HEK293 (cell line): ENCODE data around the gene PCDHB4.
"Not testable (repeated sequence)": the region's sequence is repeated elsewhere in the genome, so short reads cannot be mapped to it uniquely, and the experiment has no call there.

Experiments
- MEIS1 ChIP-seq: sonication (generic); formaldehyde crosslinking; IDR thresholded peaks from 2 replicates; pipeline ENCODE4 v1.8.1; 2022; ENCODE audit warnings: missing genetic modification reagents, mild to moderate bottlenecking, borderline replicate concordance
- ZNF555 ChIP-seq: fragments of 450-650 bp; formaldehyde crosslinking; conservative IDR thresholded peaks from 2 replicates; pipeline ENCODE4 v1.5.1; 2017; ENCODE audit warnings: missing biosample characterization, mild to moderate bottlenecking, missing genetic modification characterization, inconsistent platforms
- ZNF561 ChIP-seq: fragments of 450-650 bp; IDR thresholded peaks from 2 replicates; pipeline ENCODE4 v1.5.1; 2018; ENCODE audit warnings: missing biosample characterization, missing genetic modification characterization, borderline replicate concordance
- ZNF654 ChIP-seq: fragments of 450-650 bp; formaldehyde crosslinking; IDR thresholded peaks from 2 replicates; pipeline ENCODE4 v1.5.1; 2016; ENCODE audit warnings: low read depth, missing biosample characterization, missing genetic modification characterization
- ZNF777 ChIP-seq: fragments of 450-650 bp; formaldehyde crosslinking; IDR thresholded peaks from 2 replicates; pipeline ENCODE4 v1.5.1; 2017; ENCODE audit warnings: missing biosample characterization, missing genetic modification characterization, borderline replicate concordance
- ZNF785 ChIP-seq: fragments of 450-650 bp; formaldehyde crosslinking; IDR thresholded peaks from 2 replicates; pipeline ENCODE4 v1.5.1; 2016; ENCODE audit warnings: missing biosample characterization, missing genetic modification characterization
- TF ChIP-seq, protein P1 (sequence below): fragments of 450-650 bp; formaldehyde crosslinking; IDR thresholded peaks from 2 replicates; pipeline ENCODE4 v1.5.1; 2016; ENCODE audit warnings: missing biosample characterization, missing genetic modification characterization
- TF ChIP-seq, protein P2 (sequence below): fragments of 450-650 bp; formaldehyde crosslinking; IDR thresholded peaks from 2 replicates; pipeline ENCODE4 v1.5.1; 2016; ENCODE audit warnings: missing biosample characterization, missing genetic modification characterization
- TF ChIP-seq, protein P3 (sequence below): fragments of 450-650 bp; formaldehyde crosslinking; IDR thresholded peaks from 2 replicates; pipeline ENCODE4 v1.5.0; 2017; ENCODE audit warnings: missing biosample characterization, missing genetic modification characterization, borderline replicate concordance
- TF ChIP-seq, protein P4 (sequence below): fragments of 450-650 bp; formaldehyde crosslinking; IDR thresholded peaks from 2 replicates; pipeline ENCODE4 v1.5.1; 2016; ENCODE audit warnings: missing biosample characterization, missing genetic modification characterization, borderline replicate concordance
- TF ChIP-seq, protein P5 (sequence below): fragments of 450-650 bp; formaldehyde crosslinking; IDR thresholded peaks from 2 replicates; pipeline ENCODE4 v1.5.1; 2016; ENCODE audit warnings: missing biosample characterization, missing genetic modification characterization

DNA sequence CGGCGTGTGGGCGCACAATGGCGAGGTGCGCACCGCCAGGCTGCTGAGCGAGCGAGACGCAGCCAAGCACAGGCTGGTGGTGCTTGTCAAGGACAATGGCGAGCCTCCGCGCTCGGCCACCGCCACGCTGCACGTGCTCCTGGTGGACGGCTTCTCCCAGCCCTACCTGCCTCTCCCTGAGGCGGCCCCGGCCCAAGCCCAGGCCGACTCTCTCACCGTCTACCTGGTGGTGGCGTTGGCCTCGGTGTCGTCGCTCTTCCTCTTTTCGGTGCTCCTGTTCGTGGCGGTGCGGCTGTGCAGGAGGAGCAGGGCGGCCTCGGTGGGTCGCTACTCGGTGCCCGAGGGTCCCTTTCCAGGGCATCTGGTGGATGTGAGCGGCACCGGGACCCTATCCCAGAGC is 30.5 kb downstream of the PCDHB4 start:
- TF ChIP-seq, protein P1, sequence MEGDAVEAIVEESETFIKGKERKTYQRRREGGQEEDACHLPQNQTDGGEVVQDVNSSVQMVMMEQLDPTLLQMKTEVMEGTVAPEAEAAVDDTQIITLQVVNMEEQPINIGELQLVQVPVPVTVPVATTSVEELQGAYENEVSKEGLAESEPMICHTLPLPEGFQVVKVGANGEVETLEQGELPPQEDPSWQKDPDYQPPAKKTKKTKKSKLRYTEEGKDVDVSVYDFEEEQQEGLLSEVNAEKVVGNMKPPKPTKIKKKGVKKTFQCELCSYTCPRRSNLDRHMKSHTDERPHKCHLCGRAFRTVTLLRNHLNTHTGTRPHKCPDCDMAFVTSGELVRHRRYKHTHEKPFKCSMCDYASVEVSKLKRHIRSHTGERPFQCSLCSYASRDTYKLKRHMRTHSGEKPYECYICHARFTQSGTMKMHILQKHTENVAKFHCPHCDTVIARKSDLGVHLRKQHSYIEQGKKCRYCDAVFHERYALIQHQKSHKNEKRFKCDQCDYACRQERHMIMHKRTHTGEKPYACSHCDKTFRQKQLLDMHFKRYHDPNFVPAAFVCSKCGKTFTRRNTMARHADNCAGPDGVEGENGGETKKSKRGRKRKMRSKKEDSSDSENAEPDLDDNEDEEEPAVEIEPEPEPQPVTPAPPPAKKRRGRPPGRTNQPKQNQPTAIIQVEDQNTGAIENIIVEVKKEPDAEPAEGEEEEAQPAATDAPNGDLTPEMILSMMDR (tag by site-specific recombination), result not testable (repeated sequence)
- TF ChIP-seq, protein P2, sequence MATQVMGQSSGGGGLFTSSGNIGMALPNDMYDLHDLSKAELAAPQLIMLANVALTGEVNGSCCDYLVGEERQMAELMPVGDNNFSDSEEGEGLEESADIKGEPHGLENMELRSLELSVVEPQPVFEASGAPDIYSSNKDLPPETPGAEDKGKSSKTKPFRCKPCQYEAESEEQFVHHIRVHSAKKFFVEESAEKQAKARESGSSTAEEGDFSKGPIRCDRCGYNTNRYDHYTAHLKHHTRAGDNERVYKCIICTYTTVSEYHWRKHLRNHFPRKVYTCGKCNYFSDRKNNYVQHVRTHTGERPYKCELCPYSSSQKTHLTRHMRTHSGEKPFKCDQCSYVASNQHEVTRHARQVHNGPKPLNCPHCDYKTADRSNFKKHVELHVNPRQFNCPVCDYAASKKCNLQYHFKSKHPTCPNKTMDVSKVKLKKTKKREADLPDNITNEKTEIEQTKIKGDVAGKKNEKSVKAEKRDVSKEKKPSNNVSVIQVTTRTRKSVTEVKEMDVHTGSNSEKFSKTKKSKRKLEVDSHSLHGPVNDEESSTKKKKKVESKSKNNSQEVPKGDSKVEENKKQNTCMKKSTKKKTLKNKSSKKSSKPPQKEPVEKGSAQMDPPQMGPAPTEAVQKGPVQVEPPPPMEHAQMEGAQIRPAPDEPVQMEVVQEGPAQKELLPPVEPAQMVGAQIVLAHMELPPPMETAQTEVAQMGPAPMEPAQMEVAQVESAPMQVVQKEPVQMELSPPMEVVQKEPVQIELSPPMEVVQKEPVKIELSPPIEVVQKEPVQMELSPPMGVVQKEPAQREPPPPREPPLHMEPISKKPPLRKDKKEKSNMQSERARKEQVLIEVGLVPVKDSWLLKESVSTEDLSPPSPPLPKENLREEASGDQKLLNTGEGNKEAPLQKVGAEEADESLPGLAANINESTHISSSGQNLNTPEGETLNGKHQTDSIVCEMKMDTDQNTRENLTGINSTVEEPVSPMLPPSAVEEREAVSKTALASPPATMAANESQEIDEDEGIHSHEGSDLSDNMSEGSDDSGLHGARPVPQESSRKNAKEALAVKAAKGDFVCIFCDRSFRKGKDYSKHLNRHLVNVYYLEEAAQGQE, result not testable (repeated sequence)
- TF ChIP-seq ZNF555; ZNF561 (tag by site-specific recombination); ZNF785 (tag by site-specific recombination); ZNF654 (tag by site-specific recombination); ZNF777; MEIS1 (CRISPR knock-in tag): not testable (repeated sequence)
- TF ChIP-seq, protein P3, sequence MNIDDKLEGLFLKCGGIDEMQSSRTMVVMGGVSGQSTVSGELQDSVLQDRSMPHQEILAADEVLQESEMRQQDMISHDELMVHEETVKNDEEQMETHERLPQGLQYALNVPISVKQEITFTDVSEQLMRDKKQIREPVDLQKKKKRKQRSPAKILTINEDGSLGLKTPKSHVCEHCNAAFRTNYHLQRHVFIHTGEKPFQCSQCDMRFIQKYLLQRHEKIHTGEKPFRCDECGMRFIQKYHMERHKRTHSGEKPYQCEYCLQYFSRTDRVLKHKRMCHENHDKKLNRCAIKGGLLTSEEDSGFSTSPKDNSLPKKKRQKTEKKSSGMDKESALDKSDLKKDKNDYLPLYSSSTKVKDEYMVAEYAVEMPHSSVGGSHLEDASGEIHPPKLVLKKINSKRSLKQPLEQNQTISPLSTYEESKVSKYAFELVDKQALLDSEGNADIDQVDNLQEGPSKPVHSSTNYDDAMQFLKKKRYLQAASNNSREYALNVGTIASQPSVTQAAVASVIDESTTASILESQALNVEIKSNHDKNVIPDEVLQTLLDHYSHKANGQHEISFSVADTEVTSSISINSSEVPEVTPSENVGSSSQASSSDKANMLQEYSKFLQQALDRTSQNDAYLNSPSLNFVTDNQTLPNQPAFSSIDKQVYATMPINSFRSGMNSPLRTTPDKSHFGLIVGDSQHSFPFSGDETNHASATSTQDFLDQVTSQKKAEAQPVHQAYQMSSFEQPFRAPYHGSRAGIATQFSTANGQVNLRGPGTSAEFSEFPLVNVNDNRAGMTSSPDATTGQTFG (tag by site-specific recombination), result not testable (repeated sequence)
- TF ChIP-seq, protein P4, sequence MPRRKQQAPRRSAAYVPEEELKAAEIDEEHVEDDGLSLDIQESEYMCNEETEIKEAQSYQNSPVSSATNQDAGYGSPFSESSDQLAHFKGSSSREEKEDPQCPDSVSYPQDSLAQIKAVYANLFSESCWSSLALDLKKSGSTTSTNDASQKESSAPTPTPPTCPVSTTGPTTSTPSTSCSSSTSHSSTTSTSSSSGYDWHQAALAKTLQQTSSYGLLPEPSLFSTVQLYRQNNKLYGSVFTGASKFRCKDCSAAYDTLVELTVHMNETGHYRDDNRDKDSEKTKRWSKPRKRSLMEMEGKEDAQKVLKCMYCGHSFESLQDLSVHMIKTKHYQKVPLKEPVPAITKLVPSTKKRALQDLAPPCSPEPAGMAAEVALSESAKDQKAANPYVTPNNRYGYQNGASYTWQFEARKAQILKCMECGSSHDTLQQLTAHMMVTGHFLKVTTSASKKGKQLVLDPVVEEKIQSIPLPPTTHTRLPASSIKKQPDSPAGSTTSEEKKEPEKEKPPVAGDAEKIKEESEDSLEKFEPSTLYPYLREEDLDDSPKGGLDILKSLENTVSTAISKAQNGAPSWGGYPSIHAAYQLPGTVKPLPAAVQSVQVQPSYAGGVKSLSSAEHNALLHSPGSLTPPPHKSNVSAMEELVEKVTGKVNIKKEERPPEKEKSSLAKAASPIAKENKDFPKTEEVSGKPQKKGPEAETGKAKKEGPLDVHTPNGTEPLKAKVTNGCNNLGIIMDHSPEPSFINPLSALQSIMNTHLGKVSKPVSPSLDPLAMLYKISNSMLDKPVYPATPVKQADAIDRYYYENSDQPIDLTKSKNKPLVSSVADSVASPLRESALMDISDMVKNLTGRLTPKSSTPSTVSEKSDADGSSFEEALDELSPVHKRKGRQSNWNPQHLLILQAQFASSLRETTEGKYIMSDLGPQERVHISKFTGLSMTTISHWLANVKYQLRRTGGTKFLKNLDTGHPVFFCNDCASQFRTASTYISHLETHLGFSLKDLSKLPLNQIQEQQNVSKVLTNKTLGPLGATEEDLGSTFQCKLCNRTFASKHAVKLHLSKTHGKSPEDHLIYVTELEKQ (tag by site-specific recombination), result not testable (repeated sequence)
- TF ChIP-seq, protein P5, sequence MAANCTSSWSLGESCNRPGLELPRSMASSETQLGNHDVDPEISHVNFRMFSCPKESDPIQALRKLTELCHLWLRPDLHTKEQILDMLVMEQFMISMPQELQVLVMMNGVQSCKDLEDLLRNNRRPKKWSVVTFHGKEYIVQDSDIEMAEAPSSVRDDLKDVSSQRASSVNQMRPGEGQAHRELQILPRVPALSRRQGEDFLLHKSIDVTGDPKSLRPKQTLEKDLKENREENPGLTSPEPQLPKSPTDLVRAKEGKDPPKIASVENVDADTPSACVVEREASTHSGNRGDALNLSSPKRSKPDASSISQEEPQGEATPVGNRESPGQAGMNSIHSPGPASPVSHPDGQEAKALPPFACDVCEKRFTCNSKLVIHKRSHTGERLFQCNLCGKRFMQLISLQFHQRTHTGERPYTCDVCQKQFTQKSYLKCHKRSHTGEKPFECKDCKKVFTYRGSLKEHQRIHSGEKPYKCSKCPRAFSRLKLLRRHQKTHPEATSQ (tag by site-specific recombination), result not testable (repeated sequence)
